ENCODE results near the gene FAM124B.

The FAM124B gene

GRCh38 chr2:224412141-224413015, 10.5 kb upstream of the FAM124B start:
- Histone ChIP-seq H3K27me3 (ENCODE audit: insufficient read depth, low read length, poor library complexity, severe bottlenecking) (no peaks in the 10 kb centered on the region), H3K4me3 (ENCODE audit: low read length, poor library complexity, severe bottlenecking) (no peak overlapping the region), H3K9me3 (ENCODE audit: insufficient read depth, low read depth, low read length) (no peaks in the 10 kb centered on the region), H4K20me1 (ENCODE audit: insufficient read depth, low read length, poor library complexity, severe bottlenecking) (no peaks in the 10 kb centered on the region), H3K9ac (ENCODE audit: low read depth, low read length, poor library complexity, severe bottlenecking) (no peak overlapping the region), H3K4me1 (ENCODE audit: insufficient read depth, low read length, poor library complexity, severe bottlenecking) (peaks cover 12% of the 10 kb centered on the region), H3K79me2 (ENCODE audit: insufficient read depth, low read length) (no peaks in the 10 kb centered on the region), H2AFZ (ENCODE audit: low read length) (no peak overlapping the region), H3K4me2 (ENCODE audit: low read depth, low read length, poor library complexity, severe bottlenecking) (no peak overlapping the region), H3F3A (ENCODE audit: low read depth) (no peaks in the 10 kb centered on the region), H3K36me3 (ENCODE audit: insufficient read depth, low read length) (no peaks in the 10 kb centered on the region), H3K9me2 (replicated peaks; ENCODE audit: low read depth, low read length) (no peaks in the 10 kb centered on the region)
- TF ChIP-seq, protein P1, sequence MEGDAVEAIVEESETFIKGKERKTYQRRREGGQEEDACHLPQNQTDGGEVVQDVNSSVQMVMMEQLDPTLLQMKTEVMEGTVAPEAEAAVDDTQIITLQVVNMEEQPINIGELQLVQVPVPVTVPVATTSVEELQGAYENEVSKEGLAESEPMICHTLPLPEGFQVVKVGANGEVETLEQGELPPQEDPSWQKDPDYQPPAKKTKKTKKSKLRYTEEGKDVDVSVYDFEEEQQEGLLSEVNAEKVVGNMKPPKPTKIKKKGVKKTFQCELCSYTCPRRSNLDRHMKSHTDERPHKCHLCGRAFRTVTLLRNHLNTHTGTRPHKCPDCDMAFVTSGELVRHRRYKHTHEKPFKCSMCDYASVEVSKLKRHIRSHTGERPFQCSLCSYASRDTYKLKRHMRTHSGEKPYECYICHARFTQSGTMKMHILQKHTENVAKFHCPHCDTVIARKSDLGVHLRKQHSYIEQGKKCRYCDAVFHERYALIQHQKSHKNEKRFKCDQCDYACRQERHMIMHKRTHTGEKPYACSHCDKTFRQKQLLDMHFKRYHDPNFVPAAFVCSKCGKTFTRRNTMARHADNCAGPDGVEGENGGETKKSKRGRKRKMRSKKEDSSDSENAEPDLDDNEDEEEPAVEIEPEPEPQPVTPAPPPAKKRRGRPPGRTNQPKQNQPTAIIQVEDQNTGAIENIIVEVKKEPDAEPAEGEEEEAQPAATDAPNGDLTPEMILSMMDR (conservative IDR thresholded peaks at IDR 0.05; ENCODE audit: low read length): no peak
- TF ChIP-seq EZH2phosphoT487 (IDR thresholded peaks at IDR 0.05; ENCODE audit: borderline replicate concordance): no peak

DNA sequence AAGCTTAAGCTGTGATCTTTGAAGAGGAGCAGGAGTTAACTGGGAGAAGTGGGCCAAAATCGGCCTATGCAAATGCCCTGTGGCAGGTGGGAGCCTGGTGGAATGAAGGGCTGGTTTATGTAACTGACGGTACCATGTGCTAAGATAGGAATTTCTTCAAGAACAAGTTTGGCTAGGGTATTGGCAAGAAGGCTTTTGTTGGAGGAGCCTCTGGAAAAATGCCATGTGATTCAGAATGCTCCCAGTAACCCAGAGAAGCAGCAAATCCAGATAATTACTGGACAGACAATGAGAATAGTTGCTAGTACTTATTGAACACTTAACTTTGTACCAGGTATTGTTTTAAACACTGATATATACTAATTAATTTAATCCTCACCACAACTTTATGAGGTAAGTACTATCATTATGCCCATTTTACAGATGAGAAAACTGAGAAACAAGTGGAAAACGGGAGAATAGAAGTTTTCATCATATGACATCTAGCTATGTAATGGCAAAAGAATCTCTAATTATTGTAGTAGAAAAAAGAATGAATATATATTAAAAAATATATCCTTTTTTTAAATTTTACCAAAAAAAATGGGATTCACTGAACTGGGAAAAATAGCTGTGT, 9.1 kb upstream of the FAM124B start:
- H4K20me1 ChIP-seq (ENCODE audit: insufficient read depth, low read length, poor library complexity, severe bottlenecking): no peaks in the 10 kb centered on the region
- H3F3A ChIP-seq (ENCODE audit: low read depth): no peaks in the 10 kb centered on the region
- no peak overlapping the region for H3K4me2 ChIP-seq (ENCODE audit: low read depth, low read length, poor library complexity, severe bottlenecking)
- no peaks in the 10 kb centered on the region for H3K27me3 ChIP-seq (ENCODE audit: insufficient read depth, low read length, poor library complexity, severe bottlenecking)
- no peaks in the 10 kb centered on the region for H3K36me3 ChIP-seq (ENCODE audit: insufficient read depth, low read length)
- H3K9ac ChIP-seq (ENCODE audit: low read depth, low read length, poor library complexity, severe bottlenecking): no peak overlapping the region
- no peak for TF ChIP-seq EZH2phosphoT487 (IDR thresholded peaks at IDR 0.05; ENCODE audit: borderline replicate concordance)
- TF ChIP-seq, protein P1 (conservative IDR thresholded peaks at IDR 0.05; ENCODE audit: low read length): no peak
- no peaks in the 10 kb centered on the region for H3K79me2 ChIP-seq (ENCODE audit: insufficient read depth, low read length)
- H3K4me1 ChIP-seq (ENCODE audit: insufficient read depth, low read length, poor library complexity, severe bottlenecking): peaks cover 21% of the 10 kb centered on the region
- H3K9me2 ChIP-seq (replicated peaks; ENCODE audit: low read depth, low read length): no peaks in the 10 kb centered on the region
- no peak overlapping the region for H2AFZ ChIP-seq (ENCODE audit: low read length)
- H3K4me3 ChIP-seq (ENCODE audit: low read length, poor library complexity, severe bottlenecking): no peak overlapping the region
- H3K9me3 ChIP-seq (ENCODE audit: insufficient read depth, low read depth, low read length): peaks cover 11% of the 10 kb centered on the region; the same call in 1 of the 2 replicates

- Histone ChIP-seq H3K36me3 (ENCODE audit: insufficient read depth, low read length) (no peaks in the 10 kb centered on the region), H3K9ac (ENCODE audit: low read depth, low read length, poor library complexity, severe bottlenecking) (no peak overlapping the region), H2AFZ (ENCODE audit: low read length) (no peak overlapping the region), H3K4me1 (ENCODE audit: insufficient read depth, low read length, poor library complexity, severe bottlenecking) (peaks cover 39% of the 10 kb centered on the region), H3F3A (ENCODE audit: low read depth) (no peaks in the 10 kb centered on the region), H3K4me3 (ENCODE audit: low read length, poor library complexity, severe bottlenecking) (no peak overlapping the region), H3K79me2 (ENCODE audit: insufficient read depth, low read length) (no peaks in the 10 kb centered on the region), H4K20me1 (ENCODE audit: insufficient read depth, low read length, poor library complexity, severe bottlenecking) (no peaks in the 10 kb centered on the region), H3K9me2 (replicated peaks; ENCODE audit: low read depth, low read length) (no peaks in the 10 kb centered on the region), H3K4me2 (ENCODE audit: low read depth, low read length, poor library complexity, severe bottlenecking) (no peak overlapping the region), H3K27me3 (ENCODE audit: insufficient read depth, low read length, poor library complexity, severe bottlenecking) (no peaks in the 10 kb centered on the region), H3K9me3 (ENCODE audit: insufficient read depth, low read depth, low read length) (peaks cover 11% of the 10 kb centered on the region; the same call in 1 of the 2 replicates)
- TF ChIP-seq EZH2phosphoT487 (IDR thresholded peaks at IDR 0.05; ENCODE audit: borderline replicate concordance): no peak
- TF ChIP-seq, protein P1 (conservative IDR thresholded peaks at IDR 0.05; ENCODE audit: low read length): no peak
These were observed 6.8 kb upstream of the FAM124B start for GRCh38 chr2:224408676-224409075.
